ENCODE results near the gene HIVEP2.

HIVEP2 gene

DNA sequence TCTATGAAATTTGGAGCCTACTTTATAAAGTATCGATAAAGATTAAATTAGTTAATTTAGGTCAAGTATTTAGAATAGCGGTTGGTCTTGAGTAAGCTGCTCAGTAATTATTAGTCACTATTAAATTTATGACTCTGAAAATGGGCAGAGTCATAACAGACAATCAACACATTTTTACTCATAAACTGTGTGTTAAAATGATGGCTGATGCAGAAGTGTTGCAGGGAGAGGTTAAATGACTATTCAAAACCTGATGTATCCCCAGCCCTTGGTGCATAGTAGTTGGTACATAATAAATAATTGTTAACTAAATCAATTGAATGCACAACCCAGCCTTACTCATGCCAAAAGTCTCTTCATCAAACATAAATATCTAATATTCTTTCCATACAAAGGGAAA is 30.6 kb downstream of the HIVEP2 start:
- Histone ChIP-seq H3K36me3 (ENCODE audit: insufficient read depth, low read length) (peaks cover 7% of the 10 kb centered on the region), H3K4me2 (ENCODE audit: low read length) (no peak overlapping the region), H3K4me3 (ENCODE audit: low read length) (no peak overlapping the region), H3K27me3 (ENCODE audit: control insufficient read depth, insufficient read depth, low read length) (no peaks in the 10 kb centered on the region), H3K9ac (ENCODE audit: low read depth, low read length) (no peak overlapping the region), H3K4me1 (ENCODE audit: control insufficient read depth, insufficient read depth, low read length) (peaks cover 19% of the 10 kb centered on the region), H3K9me3 (replicated peaks; ENCODE audit: low read length) (no peaks in the 10 kb centered on the region)

GRCh38 chr6:142913511-142914047 is 31.4 kb downstream of the HIVEP2 start:
- H3K27me3 ChIP-seq (ENCODE audit: control insufficient read depth, insufficient read depth, low read length), result no peaks in the 10 kb centered on the region
- H3K36me3 ChIP-seq (ENCODE audit: insufficient read depth, low read length), result peaks cover 7% of the 10 kb centered on the region
- no peak overlapping the region for H3K9ac ChIP-seq (ENCODE audit: low read depth, low read length)
- peaks cover 11% of the 10 kb centered on the region for H3K4me1 ChIP-seq (ENCODE audit: control insufficient read depth, insufficient read depth, low read length)
- no peak overlapping the region for H3K4me3 ChIP-seq (ENCODE audit: low read length)
- no peak overlapping the region for H3K4me2 ChIP-seq (ENCODE audit: low read length)
- H3K9me3 ChIP-seq (replicated peaks; ENCODE audit: low read length), result no peaks in the 10 kb centered on the region

DNA sequence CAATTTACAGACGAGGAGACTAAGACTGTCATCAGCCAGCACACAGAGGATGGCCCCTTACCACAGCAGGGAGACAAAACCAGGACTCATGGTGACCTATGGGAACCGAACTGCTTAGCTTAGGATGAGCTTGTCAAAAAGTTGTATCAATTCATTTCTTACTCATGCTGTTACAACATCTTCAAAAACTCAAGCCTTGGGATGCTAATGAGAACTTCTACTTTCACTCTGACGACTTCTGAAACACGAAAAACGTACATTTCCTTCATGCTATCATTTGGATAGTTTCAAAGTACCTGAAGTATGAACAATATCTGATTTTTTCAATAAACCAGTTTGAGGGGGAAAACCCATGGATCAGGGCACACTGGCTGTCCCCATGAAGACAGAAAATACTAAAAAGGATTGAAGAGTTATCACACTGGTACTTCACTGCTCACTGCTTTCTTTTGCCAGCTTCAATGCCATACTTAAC is 31.9 kb downstream of the HIVEP2 start:
- H3K4me3 ChIP-seq (ENCODE audit: low read length), result no peak overlapping the region
- no peak overlapping the region for H3K4me2 ChIP-seq (ENCODE audit: low read length)
- no peaks in the 10 kb centered on the region for H3K9me3 ChIP-seq (replicated peaks; ENCODE audit: low read length)
- no peak overlapping the region for H3K9ac ChIP-seq (ENCODE audit: low read depth, low read length)
- H3K27me3 ChIP-seq (ENCODE audit: control insufficient read depth, insufficient read depth, low read length), result no peaks in the 10 kb centered on the region
- peaks cover 6% of the 10 kb centered on the region for H3K4me1 ChIP-seq (ENCODE audit: control insufficient read depth, insufficient read depth, low read length)
- peaks cover 7% of the 10 kb centered on the region for H3K36me3 ChIP-seq (ENCODE audit: insufficient read depth, low read length)

GRCh38 chr6:142912125-142912524 is 32.9 kb downstream of the HIVEP2 start:
- no peaks in the 10 kb centered on the region for H3K27me3 ChIP-seq (ENCODE audit: control insufficient read depth, insufficient read depth, low read length)
- no peaks in the 10 kb centered on the region for H3K36me3 ChIP-seq (ENCODE audit: insufficient read depth, low read length)
- H3K4me2 ChIP-seq (ENCODE audit: low read length), result no peak overlapping the region
- no peak overlapping the region for H3K9ac ChIP-seq (ENCODE audit: low read depth, low read length)
- no peaks in the 10 kb centered on the region for H3K4me1 ChIP-seq (ENCODE audit: control insufficient read depth, insufficient read depth, low read length)
- no peak overlapping the region for H3K4me3 ChIP-seq (ENCODE audit: low read length)
- H3K9me3 ChIP-seq (replicated peaks; ENCODE audit: low read length), result no peaks in the 10 kb centered on the region

GRCh38 chr6:142911430-142911829 is 33.5 kb downstream of the HIVEP2 start:
- H3K27me3 ChIP-seq (ENCODE audit: control insufficient read depth, insufficient read depth, low read length), result no peaks in the 10 kb centered on the region
- H3K36me3 ChIP-seq (ENCODE audit: insufficient read depth, low read length), result no peaks in the 10 kb centered on the region
- peaks cover 3% of the 10 kb centered on the region for H3K4me1 ChIP-seq (ENCODE audit: control insufficient read depth, insufficient read depth, low read length)
- H3K9ac ChIP-seq (ENCODE audit: low read depth, low read length), result no peak overlapping the region
- no peaks in the 10 kb centered on the region for H3K9me3 ChIP-seq (replicated peaks; ENCODE audit: low read length)
- H3K4me2 ChIP-seq (ENCODE audit: low read length), result no peak overlapping the region
- no peak overlapping the region for H3K4me3 ChIP-seq (ENCODE audit: low read length)

DNA sequence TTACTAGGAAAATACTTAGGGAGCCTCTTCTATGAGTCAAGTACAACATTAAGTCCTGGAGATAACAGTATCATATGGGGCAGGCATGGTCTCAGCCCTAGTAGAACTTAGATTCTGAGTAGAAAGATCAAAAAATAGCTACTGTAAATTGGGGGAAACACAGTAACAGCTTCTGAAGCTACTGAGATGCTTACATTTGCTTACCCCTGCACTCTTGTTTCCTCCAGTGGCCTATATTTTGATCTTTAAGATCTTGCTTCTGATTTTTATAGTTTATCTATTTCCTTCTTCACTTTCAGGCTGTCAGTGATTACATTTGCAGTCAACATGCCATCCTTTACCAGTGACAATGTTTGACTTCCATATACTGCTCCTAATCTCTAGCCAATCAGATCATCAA is 35.3 kb downstream of the HIVEP2 start:
- Histone ChIP-seq H3K4me2 (ENCODE audit: low read length) (no peak overlapping the region), H3K9me3 (replicated peaks; ENCODE audit: low read length) (no peaks in the 10 kb centered on the region), H3K4me3 (ENCODE audit: low read length) (no peak overlapping the region), H3K9ac (ENCODE audit: low read depth, low read length) (no peak overlapping the region), H3K36me3 (ENCODE audit: insufficient read depth, low read length) (no peaks in the 10 kb centered on the region), H3K4me1 (ENCODE audit: control insufficient read depth, insufficient read depth, low read length) (peaks cover 4% of the 10 kb centered on the region), H3K27me3 (ENCODE audit: control insufficient read depth, insufficient read depth, low read length) (no peaks in the 10 kb centered on the region)

DNA sequence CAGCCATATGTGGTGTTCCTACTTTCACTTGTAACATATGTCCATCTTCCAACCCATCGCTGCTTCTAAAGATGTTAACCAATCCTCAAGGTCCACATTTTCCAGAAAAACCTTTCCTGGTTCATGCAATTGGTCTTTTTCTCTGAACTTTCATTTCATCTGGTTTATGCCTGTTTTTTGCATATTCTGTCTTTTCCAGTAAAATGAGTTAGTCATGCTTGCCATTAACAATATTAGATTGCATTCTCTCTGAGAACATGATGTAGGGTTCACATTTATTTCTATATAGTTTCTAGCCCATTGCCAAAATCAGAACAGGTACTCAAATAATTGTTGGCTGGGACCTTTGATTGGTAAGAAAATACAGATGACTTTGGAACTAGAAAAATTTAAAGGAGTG is 36.7 kb downstream of the HIVEP2 start:
- Histone ChIP-seq H3K4me3 (ENCODE audit: low read length) (no peak overlapping the region), H3K36me3 (ENCODE audit: insufficient read depth, low read length) (no peaks in the 10 kb centered on the region), H3K4me1 (ENCODE audit: control insufficient read depth, insufficient read depth, low read length) (peaks cover 19% of the 10 kb centered on the region), H3K4me2 (ENCODE audit: low read length) (no peak overlapping the region), H3K27me3 (ENCODE audit: control insufficient read depth, insufficient read depth, low read length) (no peaks in the 10 kb centered on the region), H3K9ac (ENCODE audit: low read depth, low read length) (no peak overlapping the region), H3K9me3 (replicated peaks; ENCODE audit: low read length) (no peaks in the 10 kb centered on the region)

GRCh38 chr6:142907544-142907943 is 37.4 kb downstream of the HIVEP2 start:
- no peaks in the 10 kb centered on the region for H3K36me3 ChIP-seq (ENCODE audit: insufficient read depth, low read length)
- peak overlapping the region; percentile 38 for H3K4me3 ChIP-seq (ENCODE audit: low read length)
- no peaks in the 10 kb centered on the region for H3K27me3 ChIP-seq (ENCODE audit: control insufficient read depth, insufficient read depth, low read length)
- peaks cover 22% of the 10 kb centered on the region for H3K4me1 ChIP-seq (ENCODE audit: control insufficient read depth, insufficient read depth, low read length)
- H3K9me3 ChIP-seq (replicated peaks; ENCODE audit: low read length), result no peaks in the 10 kb centered on the region
- peak overlapping the region; percentile 67 for H3K4me2 ChIP-seq (ENCODE audit: low read length)
- peak overlapping the region; percentile 8 for H3K9ac ChIP-seq (ENCODE audit: low read depth, low read length)

DNA sequence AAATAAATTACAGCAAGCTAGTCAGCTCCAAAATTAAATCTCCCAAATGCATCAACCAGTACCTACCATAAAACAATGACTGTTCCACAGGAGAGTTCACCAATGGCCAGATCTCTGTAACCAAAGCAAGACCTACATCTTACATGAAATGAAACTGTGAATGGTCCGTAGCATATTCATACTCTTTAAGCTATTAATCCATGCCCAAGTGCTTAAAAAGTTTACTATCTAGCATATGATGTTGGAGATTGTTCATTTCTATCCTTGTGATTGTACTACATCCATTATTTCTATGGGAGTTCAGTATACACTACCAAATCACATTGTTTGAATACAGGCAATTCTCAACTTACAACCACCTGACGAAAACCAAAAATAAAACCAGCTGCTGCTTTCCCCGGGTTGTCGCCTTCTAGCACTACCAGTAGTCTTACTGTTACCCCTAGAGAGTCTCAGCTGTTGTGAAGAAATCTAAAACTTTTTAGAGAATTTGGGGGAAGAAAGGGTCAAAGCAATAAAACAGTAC is 38.0 kb downstream of the HIVEP2 start:
- Histone ChIP-seq H3K4me1 (ENCODE audit: control insufficient read depth, insufficient read depth, low read length) (peaks cover 28% of the 10 kb centered on the region), H3K9me3 (replicated peaks; ENCODE audit: low read length) (no peaks in the 10 kb centered on the region), H3K9ac (ENCODE audit: low read depth, low read length) (peak overlapping the region; percentile 8), H3K4me2 (ENCODE audit: low read length) (peak overlapping the region; percentile 67), H3K4me3 (ENCODE audit: low read length) (peak overlapping the region; percentile 38), H3K27me3 (ENCODE audit: control insufficient read depth, insufficient read depth, low read length) (no peaks in the 10 kb centered on the region), H3K36me3 (ENCODE audit: insufficient read depth, low read length) (no peaks in the 10 kb centered on the region)

DNA sequence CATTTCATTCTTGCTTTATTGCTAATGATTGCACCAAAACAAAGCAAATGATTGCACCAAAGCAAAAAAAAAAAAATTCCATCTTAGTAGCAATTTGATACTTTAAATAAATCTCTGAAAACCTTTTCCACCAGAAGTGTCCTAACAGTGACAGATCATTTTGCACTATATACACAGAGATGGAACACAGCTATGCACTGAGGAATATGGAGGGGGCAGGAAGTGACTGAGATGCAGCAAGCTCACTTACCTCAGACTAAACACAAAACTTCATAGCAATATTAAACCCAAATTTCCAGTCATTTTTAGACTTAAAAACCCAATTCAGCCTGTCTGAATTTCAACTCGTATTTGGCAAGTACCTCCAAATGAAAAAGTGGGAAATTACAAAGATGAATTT is 41.2 kb downstream of the HIVEP2 start:
- peak overlapping the region; percentile 53 for H3K4me3 ChIP-seq (ENCODE audit: low read length)
- peak overlapping the region; percentile 89 for H3K9ac ChIP-seq (ENCODE audit: low read depth, low read length)
- H3K36me3 ChIP-seq (ENCODE audit: insufficient read depth, low read length), result no peaks in the 10 kb centered on the region
- H3K27me3 ChIP-seq (ENCODE audit: control insufficient read depth, insufficient read depth, low read length), result no peaks in the 10 kb centered on the region
- H3K4me1 ChIP-seq (ENCODE audit: control insufficient read depth, insufficient read depth, low read length), result peaks cover 33% of the 10 kb centered on the region
- H3K9me3 ChIP-seq (replicated peaks; ENCODE audit: low read length), result no peaks in the 10 kb centered on the region
- H3K4me2 ChIP-seq (ENCODE audit: low read length), result peak overlapping the region; percentile 76

GRCh38 chr6:142902636-142903053 is 42.3 kb downstream of the HIVEP2 start:
- Histone ChIP-seq H3K4me2 (ENCODE audit: low read length) (peak overlapping the region; percentile 76), H3K9ac (ENCODE audit: low read depth, low read length) (peak overlapping the region; percentile 89), H3K4me3 (ENCODE audit: low read length) (peak overlapping the region; percentile 53), H3K36me3 (ENCODE audit: insufficient read depth, low read length) (no peaks in the 10 kb centered on the region), H3K27me3 (ENCODE audit: control insufficient read depth, insufficient read depth, low read length) (no peaks in the 10 kb centered on the region), H3K4me1 (ENCODE audit: control insufficient read depth, insufficient read depth, low read length) (peaks cover 33% of the 10 kb centered on the region), H3K9me3 (replicated peaks; ENCODE audit: low read length) (no peaks in the 10 kb centered on the region)

DNA sequence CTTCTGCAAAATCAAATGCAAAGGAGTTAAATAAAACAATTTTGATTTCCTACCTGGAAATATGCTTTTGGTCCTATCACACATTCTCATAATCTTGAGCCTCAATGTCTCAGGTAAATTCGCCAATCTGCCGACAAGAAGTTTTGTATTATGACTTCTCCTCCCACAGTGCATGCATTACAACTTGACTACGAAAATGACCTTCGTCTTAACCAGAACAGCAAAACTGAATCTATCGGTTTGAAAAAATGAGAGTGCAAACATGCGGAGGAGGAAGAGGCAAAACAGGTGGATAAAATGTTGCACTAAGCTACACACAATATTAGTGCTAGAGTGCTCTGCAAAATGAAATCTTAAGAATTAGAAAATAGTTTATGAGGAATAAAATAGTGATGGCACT is 43.4 kb downstream of the HIVEP2 start:
- Histone ChIP-seq H3K4me3 (ENCODE audit: low read length) (no peak overlapping the region), H3K36me3 (ENCODE audit: insufficient read depth, low read length) (no peaks in the 10 kb centered on the region), H3K4me1 (ENCODE audit: control insufficient read depth, insufficient read depth, low read length) (peaks cover 30% of the 10 kb centered on the region), H3K9me3 (replicated peaks; ENCODE audit: low read length) (no peaks in the 10 kb centered on the region), H3K9ac (ENCODE audit: low read depth, low read length) (no peak overlapping the region), H3K27me3 (ENCODE audit: control insufficient read depth, insufficient read depth, low read length) (no peaks in the 10 kb centered on the region), H3K4me2 (ENCODE audit: low read length) (no peak overlapping the region)

All from skeletal muscle satellite cell (primary cell).